ENCODE results near the gene AHR.
"Not testable (repeated sequence)": the region's sequence is repeated elsewhere in the genome, so short reads cannot be mapped to it uniquely, and the experiment has no call there.

The AHR gene

GRCh38 chr7:17342756-17343155 lies 44.3 kb downstream of the AHR start:
- peak; percentile 33 for DNase-seq

- DNase-seq, result peak; percentile 57
Observed at GRCh38 chr7:17347401-17347800, 48.9 kb downstream of the AHR start.

GRCh38 chr7:17348932-17349331 lies 50.5 kb downstream of the AHR start:
- not testable (repeated sequence) for DNase-seq

GRCh38 chr7:17350321-17350720 lies 51.9 kb downstream of the AHR start:
- not testable (repeated sequence) for DNase-seq

- not testable (repeated sequence) for DNase-seq
Observed at GRCh38 chr7:17353650-17354419, 55.4 kb downstream of the AHR start.

GRCh38 chr7:17354473-17354872 lies 56.0 kb downstream of the AHR start:
- DNase-seq, result no peak

- no peak for DNase-seq
Observed at GRCh38 chr7:17355050-17355449, 56.6 kb downstream of the AHR start.

- no peak for DNase-seq
Observed at GRCh38 chr7:17357952-17358351, 59.5 kb downstream of the AHR start.

- no peak for DNase-seq
Observed at GRCh38 chr7:17359610-17360009, 61.2 kb downstream of the AHR start.

- DNase-seq, result peak; percentile 59
Observed at GRCh38 chr7:17362439-17363105, 64.1 kb downstream of the AHR start.

GRCh38 chr7:17364671-17365070 lies 66.2 kb downstream of the AHR start:
- no peak for DNase-seq

GRCh38 chr7:17365775-17366174 lies 67.3 kb downstream of the AHR start:
- DNase-seq, result no peak

- DNase-seq, result no peak
Observed at GRCh38 chr7:17367502-17367901, 69.0 kb downstream of the AHR start.

GRCh38 chr7:17368856-17369524 lies 70.5 kb downstream of the AHR start:
- no peak for DNase-seq

- peak; percentile 87 for DNase-seq
Observed at GRCh38 chr7:17369691-17370426, 71.4 kb downstream of the AHR start.

- no peak for DNase-seq
Observed at GRCh38 chr7:17370901-17371585, 72.6 kb downstream of the AHR start.

GRCh38 chr7:17371671-17372524 lies 73.4 kb downstream of the AHR start:
- DNase-seq, result peak; percentile 96

- DNase-seq, result no peak
Observed at GRCh38 chr7:17374157-17374556, 75.7 kb downstream of the AHR start.

- DNase-seq, result no peak
Observed at GRCh38 chr7:17374654-17375053, 76.2 kb downstream of the AHR start.

- DNase-seq, result no peak
Observed at GRCh38 chr7:17376595-17376994, 78.1 kb downstream of the AHR start.
